H9 (cell line): Measurements from ENCODE around the gene TAGLN. TPM values are rescaled to one million over a fixed set of nuclear protein-coding genes. Genes with fewer than 3 reads are reported as not detected.

Experiments used
- DNase-seq: peaks from one replicate; pipeline ENCODE4 v3.0.0-alpha.2; 2017
- H2AFZ ChIP-seq: one replicate; pipeline ENCODE4 v1.6.1; 2013; ENCODE audit warnings: mild to moderate bottlenecking, low read length, control low read depth, moderate library complexity
- H2AK5ac ChIP-seq: 2 replicates; pipeline ENCODE4 v1.6.1; 2013; ENCODE audit warnings: low read length, control low read depth, mixed read lengths; ENCODE audit not compliant: insufficient read length
- H2BK120ac ChIP-seq: one replicate; pipeline ENCODE4 v1.6.1; 2013; ENCODE audit warnings: low read depth, mild to moderate bottlenecking, low read length, control low read depth, inconsistent platforms; ENCODE audit not compliant: poor library complexity, severe bottlenecking
- H2BK12ac ChIP-seq: 2 replicates; pipeline ENCODE4 v1.6.1; 2013; ENCODE audit warnings: low read length, control low read depth, mixed read lengths, low read depth; ENCODE audit not compliant: insufficient read length
- H2BK15ac ChIP-seq: 2 replicates; pipeline ENCODE4 v1.6.1; 2013; ENCODE audit warnings: low read depth, low read length, control low read depth
- H2BK20ac ChIP-seq: one replicate; pipeline ENCODE4 v1.6.1; 2013; ENCODE audit warnings: low read depth, mild to moderate bottlenecking, low read length, control low read depth, inconsistent platforms; ENCODE audit not compliant: poor library complexity, severe bottlenecking
- H2BK5ac ChIP-seq: 2 replicates; pipeline ENCODE4 v1.6.1; 2013; ENCODE audit warnings: low read length, control low read depth, mixed read lengths; ENCODE audit not compliant: insufficient read length
- H3K14ac ChIP-seq: 2 replicates; pipeline ENCODE4 v1.6.1; 2013; ENCODE audit warnings: low read length, control low read depth; ENCODE audit not compliant: insufficient read depth
- H3K18ac ChIP-seq: 2 replicates; pipeline ENCODE4 v1.6.1; 2013; ENCODE audit warnings: low read depth, mild to moderate bottlenecking, mixed read lengths, low read length, control low read depth; ENCODE audit not compliant: insufficient read length
- H3K23ac ChIP-seq: 2 replicates; pipeline ENCODE4 v1.6.1; 2013; ENCODE audit warnings: low read length, control low read depth, mixed read lengths, low read depth; ENCODE audit not compliant: insufficient read length
- H3K23me2 ChIP-seq: 2 replicates; pipeline ENCODE4 v1.6.1; 2013; ENCODE audit warnings: low read depth, mild to moderate bottlenecking, mixed read lengths, low read length, control low read depth; ENCODE audit not compliant: insufficient read length, poor library complexity, severe bottlenecking
- H3K27ac ChIP-seq: 2 replicates; pipeline ENCODE4 v1.5.1; 2013; ENCODE audit warnings: low read length, control low read depth, mixed read lengths, low read depth; ENCODE audit not compliant: insufficient read length
- H3K27me3 ChIP-seq: 2 replicates; pipeline ENCODE4 v1.6.1; 2013; ENCODE audit warnings: low read length, control low read depth, inconsistent platforms; ENCODE audit not compliant: insufficient read depth
- H3K4ac ChIP-seq: 2 replicates; pipeline ENCODE4 v1.6.1; 2013; ENCODE audit warnings: low read depth, mild to moderate bottlenecking, control low read depth, inconsistent platforms, low read length, moderate library complexity
- H3K4me1 ChIP-seq: 2 replicates; pipeline ENCODE4 v1.6.1; 2013; ENCODE audit warnings: low read length, control low read depth, inconsistent platforms; ENCODE audit not compliant: insufficient read depth
- H3K4me2 ChIP-seq: 2 replicates; pipeline ENCODE4 v1.6.1; 2013; ENCODE audit warnings: low read length, control low read depth, mixed read lengths; ENCODE audit not compliant: insufficient read length, insufficient read depth
- H3K56ac ChIP-seq: 2 replicates; pipeline ENCODE4 v1.6.1; 2013; ENCODE audit warnings: low read depth, mild to moderate bottlenecking, mixed read lengths, low read length, control low read depth; ENCODE audit not compliant: insufficient read length
- H3K79me1 ChIP-seq: 2 replicates; pipeline ENCODE4 v1.6.1; 2013; ENCODE audit warnings: low read depth, mild to moderate bottlenecking, moderate library complexity, low read length, control low read depth, inconsistent platforms; ENCODE audit not compliant: insufficient read depth, poor library complexity, severe bottlenecking
- H3K79me2 ChIP-seq: 2 replicates; pipeline ENCODE4 v1.6.1; 2013; ENCODE audit warnings: low read length, control low read depth, inconsistent platforms; ENCODE audit not compliant: insufficient read depth
- H3K9ac ChIP-seq: 2 replicates; pipeline ENCODE4 v1.6.1; 2013; ENCODE audit warnings: low read length, control low read depth, mixed read lengths; ENCODE audit not compliant: insufficient read length; ENCODE audit errors: extremely low read depth
- H3K9me3 ChIP-seq: one replicate; pipeline ENCODE4 v1.6.1; 2013; ENCODE audit warnings: low read depth, low read length, inconsistent platforms; ENCODE audit not compliant: control insufficient read depth
- H3T11ph ChIP-seq: one replicate; pipeline ENCODE4 v1.6.1; 2013; ENCODE audit warnings: mild to moderate bottlenecking, low read length, control low read depth, inconsistent platforms
- H4K20me1 ChIP-seq: one replicate; pipeline ENCODE4 v1.6.1; 2013; ENCODE audit not compliant: control insufficient read depth, insufficient read length, insufficient read depth
- H4K5ac ChIP-seq: 2 replicates; pipeline ENCODE4 v1.6.1; 2013; ENCODE audit warnings: low read depth, mild to moderate bottlenecking, mixed read lengths, low read length, control low read depth; ENCODE audit not compliant: insufficient read length
- H4K8ac ChIP-seq: replicated peaks from 2 replicates; pipeline ENCODE4 v1.6.1; 2013; ENCODE audit warnings: low read length, control low read depth, mixed read lengths, low read depth; ENCODE audit not compliant: insufficient read length
- H4K91ac ChIP-seq: 2 replicates; pipeline ENCODE4 v1.6.1; 2013; ENCODE audit warnings: low read depth, mild to moderate bottlenecking, moderate library complexity, mixed read lengths, low read length, control low read depth; ENCODE audit not compliant: insufficient read length
- H3K27ac Mint-ChIP-seq, 3 experiments: 2 replicates in 2 of 3; 3 replicates in 1 of 3; pipeline ENCODE4 v1.8.0; 2020 to 2021; ENCODE audit warnings: mixed read lengths in 3 of 3, mild to moderate bottlenecking in 1 of 3, moderate library complexity in 1 of 3
- H3K27me3 Mint-ChIP-seq: 2 replicates; pipeline ENCODE4 v1.8.0; 2021; ENCODE audit warnings: low read depth, mild to moderate bottlenecking, moderate library complexity, mixed read lengths
- H3K36me3 Mint-ChIP-seq, 3 experiments: 2 replicates in 2 of 3; 3 replicates in 1 of 3; pipeline ENCODE4 v1.8.0; 2020 to 2021; ENCODE audit warnings: low read depth in 3 of 3, mixed read lengths in 3 of 3; ENCODE audit not compliant: insufficient read depth in 1 of 3
- H3K4me1 Mint-ChIP-seq, 2 experiments: 2 replicates each; pipeline ENCODE4 v1.8.0; 2020; ENCODE audit warnings: mixed read lengths in 2 of 2
- H3K4me3 Mint-ChIP-seq, 2 experiments: 2 replicates in 1 of 2; 3 replicates in 1 of 2; pipeline ENCODE4 v1.8.0; 2020 to 2021; ENCODE audit warnings: mild to moderate bottlenecking in 2 of 2, mixed read lengths in 2 of 2, moderate library complexity in 1 of 2
- H3K9me3 Mint-ChIP-seq, 2 experiments: 2 replicates in 1 of 2; 3 replicates in 1 of 2; pipeline ENCODE4 v1.8.0; 2020; ENCODE audit warnings: mild to moderate bottlenecking in 2 of 2, mixed read lengths in 2 of 2, moderate library complexity in 1 of 2
- WGBS: extraction: QIAGEN DNeasy Blood & Tissue Kit; methylation state at CpG from one replicate; pipeline ENCODE4 v1.1.7; 2013; ENCODE audit warnings: missing lambda C conversion rate, low lambda C conversion rate, mixed read lengths; ENCODE audit not compliant: insufficient read length; ENCODE audit errors: extremely low coverage; 5-methylcytosine and 5-hydroxymethylcytosine counted together
- total RNA-seq: library from RNA; stranded (reverse); gene quantifications from 2 replicates; pipeline ENCODE4 v1.2.1, GENCODE V29; 2021
- TF ChIP-seq, protein P1 (sequence below): fragments of 200-600 bp; sonication (generic); conservative IDR thresholded peaks from 3 replicates; pipeline ENCODE4 v1.8.0; 2021; ENCODE audit warnings: antibody characterized with exemption, mild to moderate bottlenecking

The TAGLN gene
- total RNA-seq, 1 experiment from 2014 or later = 176 TPM

DNA sequence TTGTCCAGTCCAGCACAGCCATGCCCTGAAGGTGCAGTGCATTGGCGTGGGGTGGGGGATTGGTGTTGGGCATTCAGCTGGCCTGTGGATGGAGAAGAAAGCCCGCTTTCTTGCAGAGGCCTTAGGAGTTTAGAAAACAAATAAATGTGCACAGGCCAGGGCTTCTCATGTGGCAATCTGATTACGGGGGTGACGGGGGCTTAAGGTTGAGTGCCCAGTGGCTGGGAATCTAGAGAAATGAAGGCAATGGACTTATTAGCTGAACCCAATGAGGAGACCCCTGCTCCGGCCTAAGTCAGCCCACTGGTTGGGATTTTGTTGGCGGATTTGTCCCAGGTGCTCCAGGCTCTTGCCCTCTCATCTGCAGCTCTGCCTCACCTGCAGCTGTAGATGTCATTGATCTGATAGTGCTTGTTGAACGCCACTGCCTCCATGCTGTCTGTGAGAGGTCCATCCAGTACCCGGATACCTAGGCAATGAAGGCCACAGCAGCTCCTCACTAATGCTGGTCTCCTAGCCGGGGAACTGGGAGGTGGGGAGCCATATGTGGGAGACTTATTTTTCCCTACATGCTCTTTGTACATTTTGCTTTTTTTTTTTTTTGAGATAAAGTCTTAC, 26.5 kb downstream of the TAGLN start:
- H3K4me1 ChIP-seq = no peaks in the 10 kb centered on the region
- H3K27me3 Mint-ChIP-seq = no peaks in the 10 kb centered on the region
- no peak overlapping the region for H2BK15ac ChIP-seq
- H3K9ac ChIP-seq = no peak overlapping the region
- H2BK5ac ChIP-seq = no peak overlapping the region
- no peak overlapping the region for H2BK20ac ChIP-seq
- no peaks in the 10 kb centered on the region for H3K79me1 ChIP-seq
- no peak overlapping the region for H3T11ph ChIP-seq
- no peaks in the 10 kb centered on the region for H3K9me3 ChIP-seq
- no peak overlapping the region for H3K27ac ChIP-seq
- H2AFZ ChIP-seq = no peak overlapping the region
- no CpG with 5 or more reads among the region's 9 CpGs for WGBS
- H3K4me2 ChIP-seq = no peak overlapping the region
- no peaks in the 10 kb centered on the region for H3K23me2 ChIP-seq
- H3K79me2 ChIP-seq = no peaks in the 10 kb centered on the region
- H3K4me3 Mint-ChIP-seq = no peak overlapping the region
- H4K20me1 ChIP-seq = no peaks in the 10 kb centered on the region
- H3K23ac ChIP-seq = no peak overlapping the region
- no peak overlapping the region for H3K14ac ChIP-seq
- peaks cover 5 to 8% of the 10 kb centered on the region in 2 experiments for H3K4me1 Mint-ChIP-seq
- no peak overlapping the region; a peak in 1 of 7 replicates for H3K27ac Mint-ChIP-seq
- no peak overlapping the region for H2AK5ac ChIP-seq
- no peak overlapping the region for H4K91ac ChIP-seq
- H4K8ac ChIP-seq = no peak overlapping the region
- H3K9me3 Mint-ChIP-seq = no peaks in the 10 kb centered on the region
- TF ChIP-seq, protein P1, sequence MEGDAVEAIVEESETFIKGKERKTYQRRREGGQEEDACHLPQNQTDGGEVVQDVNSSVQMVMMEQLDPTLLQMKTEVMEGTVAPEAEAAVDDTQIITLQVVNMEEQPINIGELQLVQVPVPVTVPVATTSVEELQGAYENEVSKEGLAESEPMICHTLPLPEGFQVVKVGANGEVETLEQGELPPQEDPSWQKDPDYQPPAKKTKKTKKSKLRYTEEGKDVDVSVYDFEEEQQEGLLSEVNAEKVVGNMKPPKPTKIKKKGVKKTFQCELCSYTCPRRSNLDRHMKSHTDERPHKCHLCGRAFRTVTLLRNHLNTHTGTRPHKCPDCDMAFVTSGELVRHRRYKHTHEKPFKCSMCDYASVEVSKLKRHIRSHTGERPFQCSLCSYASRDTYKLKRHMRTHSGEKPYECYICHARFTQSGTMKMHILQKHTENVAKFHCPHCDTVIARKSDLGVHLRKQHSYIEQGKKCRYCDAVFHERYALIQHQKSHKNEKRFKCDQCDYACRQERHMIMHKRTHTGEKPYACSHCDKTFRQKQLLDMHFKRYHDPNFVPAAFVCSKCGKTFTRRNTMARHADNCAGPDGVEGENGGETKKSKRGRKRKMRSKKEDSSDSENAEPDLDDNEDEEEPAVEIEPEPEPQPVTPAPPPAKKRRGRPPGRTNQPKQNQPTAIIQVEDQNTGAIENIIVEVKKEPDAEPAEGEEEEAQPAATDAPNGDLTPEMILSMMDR = no peak
- DNase-seq = no peak
- H3K36me3 Mint-ChIP-seq = peaks cover 6 to 64% (median 25%) of the 10 kb centered on the region in 3 experiments; a peak in 6 of 7 replicates
- no peak overlapping the region for H3K18ac ChIP-seq
- no peak overlapping the region for H4K5ac ChIP-seq
- H3K27me3 ChIP-seq = no peaks in the 10 kb centered on the region
- no peak overlapping the region for H2BK12ac ChIP-seq
- no peak overlapping the region for H2BK120ac ChIP-seq
- H3K56ac ChIP-seq = no peak overlapping the region
- no peak overlapping the region for H3K4ac ChIP-seq
